IPS-NIHi11 (cell line): ENCODE results near the gene ATP9B.

Experiments
- DNase-seq: peaks from one replicate; pipeline ENCODE4 v3.0.0; 2012; ENCODE audit warnings: mixed read lengths, low spot score

Gene ATP9B

GRCh38 chr18:79068937-79069716 lies at the start of gene ATP9B:
Gene ATP9B (plus strand): TSS chr18:79069394. CDS start chr18:79069411, 17 bp downstream.
- DNase-seq, result peak; percentile 99

DNA sequence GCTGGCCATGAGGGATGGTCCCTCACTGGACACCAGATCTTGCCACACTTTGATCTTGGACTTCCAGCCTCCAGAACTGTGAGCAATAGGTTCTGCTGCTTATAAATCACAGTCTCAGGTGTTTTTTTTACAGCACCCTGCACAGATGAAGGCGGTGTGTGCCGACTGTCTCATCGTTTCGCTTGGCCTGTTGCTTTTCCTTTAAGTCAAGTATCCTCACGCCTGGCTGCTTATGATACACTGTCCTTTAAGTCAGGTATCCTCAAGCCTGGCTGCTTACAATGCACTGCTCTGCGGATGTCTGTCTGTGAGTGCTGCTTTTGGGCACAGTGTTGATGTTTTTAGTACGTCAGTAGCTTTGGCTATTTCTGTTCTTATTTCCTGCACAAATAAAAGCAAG lies 49.3 kb upstream of the ATP9B start:
- no peak for DNase-seq

GRCh38 chr18:79022603-79023002 lies 46.6 kb upstream of the ATP9B start:
- DNase-seq, result no peak

DNA sequence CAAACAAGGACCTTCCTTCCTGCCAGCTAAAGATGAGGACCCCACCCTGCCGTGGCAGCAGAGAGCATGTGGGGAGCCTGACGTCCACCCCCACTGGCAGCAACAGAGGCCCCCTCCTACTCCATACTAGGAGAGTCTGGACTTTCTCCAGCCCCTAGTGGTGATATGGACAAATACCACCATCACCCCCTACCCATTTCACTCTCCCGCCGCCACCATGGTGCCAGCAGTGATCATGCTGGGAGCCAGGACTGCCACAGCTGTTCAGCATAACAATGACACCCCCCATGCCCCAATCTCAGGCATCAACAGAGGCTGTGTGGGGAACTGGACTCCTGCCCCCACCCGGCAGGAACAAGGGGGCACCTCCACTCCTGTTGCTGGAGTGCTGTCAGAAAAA lies 42.7 kb upstream of the ATP9B start:
- DNase-seq, result peak; percentile 65

GRCh38 chr18:79030680-79031079 lies 38.5 kb upstream of the ATP9B start:
- no peak for DNase-seq

DNA sequence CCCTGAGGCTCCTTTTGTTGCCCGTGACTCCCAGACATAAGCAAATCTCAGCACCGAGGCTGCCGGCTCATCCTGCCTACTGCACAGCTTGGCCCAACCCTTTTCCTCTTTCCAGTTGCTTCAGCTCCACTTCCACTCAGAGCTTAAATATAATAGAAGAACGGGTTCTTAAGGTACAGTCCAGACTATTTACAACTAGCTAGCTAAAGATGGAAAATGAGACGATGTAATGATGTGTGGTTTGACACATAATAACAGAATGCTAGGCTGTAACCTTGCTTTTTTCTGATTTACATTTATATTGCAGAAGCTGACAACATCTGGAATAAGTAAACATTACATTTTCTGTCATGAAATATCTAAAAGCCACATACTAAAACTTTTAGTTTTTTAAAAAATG lies 26.9 kb upstream of the ATP9B start:
- no peak for DNase-seq

DNA sequence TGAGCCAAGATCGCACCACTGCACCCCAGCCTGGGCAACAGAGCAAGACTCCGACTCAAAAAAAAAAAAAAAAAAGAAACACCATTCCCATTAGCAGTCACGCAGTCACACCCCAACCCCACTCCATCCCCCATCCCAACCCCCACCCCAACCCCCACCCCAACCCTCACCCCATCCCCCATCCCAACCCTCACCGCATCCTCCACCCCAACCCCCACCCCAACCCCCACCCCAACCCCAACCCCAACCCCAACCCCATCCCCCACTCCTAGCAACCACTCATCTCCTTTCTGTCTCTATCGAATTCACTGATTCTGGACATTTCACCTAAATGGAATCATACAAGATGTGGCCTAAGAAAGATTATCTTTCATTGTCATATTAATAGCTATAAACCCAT lies 25.9 kb upstream of the ATP9B start:
- no peak for DNase-seq

GRCh38 chr18:79046522-79046921 lies 22.7 kb upstream of the ATP9B start:
- no peak for DNase-seq

GRCh38 chr18:79047556-79048244 lies 21.5 kb upstream of the ATP9B start:
- DNase-seq, result no peak

DNA sequence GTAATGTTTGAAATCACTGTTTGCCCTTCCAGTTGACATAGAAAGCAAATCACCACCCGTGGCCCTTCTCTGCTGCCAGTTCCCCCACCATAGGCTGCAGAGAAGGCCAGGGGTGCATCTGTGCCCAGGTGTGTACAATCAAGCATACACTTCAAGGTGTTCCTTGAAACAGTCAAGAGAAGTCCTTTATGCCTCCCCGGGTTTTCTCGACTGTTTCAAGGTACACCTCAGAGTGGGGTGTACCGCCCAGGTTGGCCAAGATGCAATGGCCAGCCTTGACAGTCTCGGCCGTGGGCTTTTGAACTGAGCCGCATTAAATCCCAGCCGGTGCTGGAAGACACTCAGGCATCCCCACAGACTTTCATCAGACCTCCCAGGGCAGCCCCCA lies 21.0 kb upstream of the ATP9B start:
- DNase-seq, result no peak

DNA sequence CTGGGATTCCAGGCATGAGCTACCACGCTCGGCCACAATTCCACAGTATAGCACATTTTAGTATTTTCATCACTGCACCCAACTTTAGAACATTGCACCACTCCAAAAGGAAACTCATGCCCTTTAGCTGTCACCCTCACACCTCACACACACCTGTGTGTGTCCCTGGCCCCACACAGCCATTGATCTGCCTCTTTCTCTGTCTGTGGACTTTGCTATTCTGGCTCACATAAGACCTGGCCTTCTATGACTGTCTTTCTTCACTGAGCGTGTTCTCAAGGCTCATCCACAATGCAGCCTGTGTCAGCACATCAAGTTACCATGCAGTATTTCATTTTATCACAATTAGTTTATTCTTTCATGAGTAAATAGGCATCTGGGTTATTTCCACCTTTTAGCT lies 19.7 kb upstream of the ATP9B start:
- DNase-seq, result no peak

DNA sequence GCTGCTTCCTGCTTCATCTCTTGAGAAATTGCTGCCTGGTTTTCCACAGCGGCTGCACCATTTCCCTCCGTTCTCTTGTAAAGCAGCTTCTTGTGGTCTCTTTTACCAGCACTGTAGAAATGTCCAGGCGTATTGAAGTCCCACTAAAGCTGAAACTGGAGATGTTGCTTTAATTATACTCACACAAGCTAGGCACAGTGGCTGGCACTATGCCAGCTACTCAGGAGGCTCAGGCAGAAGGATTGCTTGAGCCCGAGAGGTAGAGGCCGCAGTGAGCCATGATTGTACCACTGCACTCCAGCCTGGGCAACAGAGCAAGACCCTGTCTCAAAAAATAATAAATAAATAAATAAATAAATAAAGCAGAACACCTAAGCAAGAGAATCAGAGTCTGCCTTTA lies 19.2 kb upstream of the ATP9B start:
- DNase-seq, result no peak

GRCh38 chr18:79056827-79057367 lies 12.3 kb upstream of the ATP9B start:
- no peak for DNase-seq

DNA sequence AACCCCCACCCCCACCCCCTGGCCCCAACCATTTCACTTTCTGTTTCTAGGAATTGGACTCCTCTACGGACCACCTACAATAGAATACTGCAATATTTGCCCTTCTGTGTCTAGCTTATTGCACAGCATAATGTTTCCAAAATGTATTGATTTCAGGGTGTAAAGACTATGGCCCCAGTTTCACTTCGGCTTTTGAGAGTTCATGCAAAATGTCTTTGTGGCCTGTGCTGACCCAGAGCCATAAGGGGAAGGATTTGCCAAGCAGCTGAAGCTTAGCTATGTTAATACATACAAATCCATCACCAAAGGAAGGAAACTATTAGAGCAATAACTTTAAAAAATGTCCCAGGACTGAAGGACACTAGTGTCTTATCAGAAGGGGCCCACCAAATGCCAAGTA lies 11.2 kb upstream of the ATP9B start:
- DNase-seq, result no peak

DNA sequence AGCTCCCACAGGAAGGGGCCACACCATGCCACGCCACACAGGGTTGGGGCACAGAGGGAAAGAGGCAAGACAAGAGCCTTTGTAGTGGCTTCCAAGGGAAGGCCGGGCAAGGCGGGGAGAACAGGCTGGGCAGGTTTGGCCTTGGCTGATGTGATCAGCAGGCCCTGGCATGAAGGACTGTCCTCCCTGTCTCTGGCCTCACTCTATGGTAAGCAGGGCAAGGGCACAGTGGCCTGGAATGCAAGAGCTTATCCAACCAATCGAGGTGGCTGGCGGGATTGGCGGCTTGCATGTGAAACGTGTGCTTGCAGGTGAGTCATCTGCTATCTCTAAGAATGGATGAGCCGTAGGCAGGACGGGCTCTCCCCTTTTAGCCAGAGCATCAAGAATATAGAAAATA lies 6.4 kb upstream of the ATP9B start:
- no peak for DNase-seq

DNA sequence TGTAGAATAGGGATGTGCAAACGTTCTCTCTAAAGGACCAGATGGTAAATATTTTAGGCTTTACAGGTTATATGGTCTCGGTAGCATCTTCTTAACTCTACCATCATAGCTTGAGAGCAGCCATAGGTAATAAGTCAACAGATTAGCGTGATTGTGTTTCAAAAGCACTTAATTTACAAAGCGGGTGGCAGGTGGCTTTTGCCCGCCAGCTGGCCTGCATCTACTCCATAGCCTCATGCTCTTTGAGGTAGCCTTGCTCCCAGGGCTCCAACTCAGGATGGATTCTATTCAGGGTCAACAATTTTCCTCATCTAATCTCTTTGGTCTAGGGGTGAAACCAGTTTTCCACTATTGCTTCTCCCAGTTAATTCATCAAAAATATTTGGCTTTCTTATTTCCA lies 5.0 kb upstream of the ATP9B start:
- no peak for DNase-seq

DNA sequence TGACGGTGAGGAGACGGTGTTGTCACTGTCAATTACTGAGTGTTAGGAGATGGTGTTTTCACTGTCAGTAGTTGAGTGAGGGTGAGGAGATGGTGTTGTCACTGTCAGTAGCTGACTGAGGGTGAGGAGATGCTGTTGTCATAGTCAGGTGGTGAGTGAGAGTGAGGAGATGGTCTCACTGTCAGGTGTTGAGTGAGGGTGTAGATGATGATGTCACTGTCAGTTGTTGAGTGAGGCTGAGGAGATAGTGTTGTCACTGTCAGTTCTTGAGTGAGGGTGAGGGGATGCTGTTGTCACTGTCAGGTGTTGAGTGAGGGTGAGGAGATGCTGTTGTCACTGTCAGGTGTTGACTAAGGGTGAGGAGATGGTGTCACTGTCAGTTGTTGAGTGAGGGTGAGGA lies 3.4 kb upstream of the ATP9B start:
- DNase-seq, result no peak

- no peak for DNase-seq
Observed at GRCh38 chr18:79067611-79068010, 1.6 kb upstream of the ATP9B start.

DNA sequence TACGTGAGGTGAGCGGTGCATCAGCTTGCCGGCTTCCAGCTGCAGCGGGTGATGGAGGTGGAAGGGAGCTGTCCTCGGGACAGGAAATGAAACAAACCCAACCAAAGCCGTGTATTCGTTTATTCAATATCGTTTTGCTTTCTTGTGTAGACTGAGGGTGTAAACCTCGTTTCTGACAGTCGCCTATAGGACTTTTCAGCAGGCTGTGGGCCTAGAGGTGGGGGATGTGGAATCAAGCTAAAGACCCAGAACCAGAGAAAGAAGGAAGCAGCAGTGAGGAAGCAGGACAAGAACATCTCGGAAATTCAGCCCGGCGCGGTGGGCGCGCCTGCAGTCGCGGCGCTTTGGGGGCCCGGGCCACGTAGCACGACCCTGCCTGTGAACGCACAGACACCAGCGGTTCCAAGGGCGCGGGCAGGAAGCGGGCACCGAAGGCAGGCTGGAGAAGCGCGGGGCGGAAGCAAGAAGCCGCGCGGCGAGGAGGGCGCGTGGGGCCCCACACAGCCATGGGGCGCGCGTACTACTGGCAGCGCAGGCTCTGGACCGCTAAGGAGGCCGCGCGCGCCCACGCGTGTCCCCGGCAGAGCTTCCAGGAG lies 755 bp upstream of the ATP9B start:
- no peak for DNase-seq

DNA sequence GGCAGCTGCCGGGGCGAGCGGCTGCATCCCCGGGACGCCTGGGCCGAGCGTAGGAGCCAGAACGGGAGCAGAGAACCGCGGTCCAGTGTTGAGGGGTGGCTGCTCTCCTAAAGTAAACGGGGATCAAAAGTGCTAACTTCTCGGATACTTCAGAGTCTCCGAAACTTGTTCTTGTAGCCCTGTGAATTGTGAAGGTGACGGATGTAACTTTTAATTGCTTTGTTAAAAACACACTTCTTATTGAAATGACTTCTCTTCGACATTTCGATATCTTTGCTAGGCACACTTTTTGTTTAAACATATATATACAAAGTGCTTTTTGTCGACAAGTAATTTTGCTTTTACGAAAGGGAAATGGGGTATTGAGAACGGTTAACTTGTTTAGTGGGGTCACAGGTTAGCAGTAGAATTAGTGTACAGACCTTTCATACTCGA lies 540 bp downstream of the ATP9B start:
- DNase-seq, result no peak

GRCh38 chr18:79070486-79070885 lies 1.3 kb downstream of the ATP9B start:
- DNase-seq, result no peak

DNA sequence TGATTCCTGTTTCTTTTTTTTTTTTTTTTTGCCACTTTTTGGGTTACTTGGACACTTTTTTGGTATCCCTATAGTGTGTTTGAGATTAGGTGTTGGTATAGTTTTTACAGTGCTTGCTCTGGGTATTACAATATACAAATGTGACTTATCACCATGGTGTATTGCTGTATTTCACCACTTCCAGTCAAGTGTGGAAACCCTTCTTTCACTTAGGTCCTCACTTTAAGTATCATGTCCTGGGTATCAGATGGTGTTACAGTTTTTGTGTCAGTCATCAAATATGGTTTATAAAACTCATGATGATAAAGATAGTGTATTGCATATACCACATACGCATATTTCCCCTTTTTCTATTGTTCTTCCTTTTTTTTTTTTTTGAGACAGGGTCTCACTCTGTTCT lies 1.8 kb downstream of the ATP9B start:
- DNase-seq, result no peak
